GM21529 (cell line): Measurements from ENCODE around the gene ANKFN1.
"Not testable (repeated sequence)": the region's sequence is repeated elsewhere in the genome, so short reads cannot be mapped to it uniquely, and the experiment has no call there.

Experiments used
- ATAC-seq: cut with Tn5 transposase; IDR thresholded peaks from one replicate; pipeline ENCODE4 v1.9.1; 2021; ENCODE audit not compliant: unreplicated experiment

The ANKFN1 gene

GRCh38 chr17:56322991-56323390, 169.7 kb downstream of the ANKFN1 start:
- no peak for ATAC-seq

DNA sequence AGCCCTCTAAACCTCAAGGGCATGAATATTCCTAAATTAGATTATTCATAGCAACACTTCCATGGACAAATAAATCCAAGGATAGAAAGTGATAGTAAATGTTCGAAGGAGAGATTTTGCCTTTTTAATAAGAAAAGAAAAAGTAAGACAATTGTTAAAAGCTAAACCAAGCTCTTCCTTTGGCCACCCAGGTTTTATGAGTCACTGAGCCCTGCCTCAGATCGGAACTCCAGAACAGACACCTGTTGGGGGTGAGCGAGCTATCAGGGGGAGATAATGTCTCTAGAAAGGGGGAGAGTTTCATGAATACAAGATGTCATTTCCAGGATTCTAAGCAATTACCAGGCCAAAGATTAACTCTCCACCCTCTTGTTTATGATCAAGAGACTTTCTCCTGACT, 171.4 kb downstream of the ANKFN1 start:
- ATAC-seq: no peak

GRCh38 chr17:56325313-56326000, 172.2 kb downstream of the ANKFN1 start:
- ATAC-seq: no peak

GRCh38 chr17:56326001-56326359, 172.7 kb downstream of the ANKFN1 start:
- ATAC-seq: no peak

DNA sequence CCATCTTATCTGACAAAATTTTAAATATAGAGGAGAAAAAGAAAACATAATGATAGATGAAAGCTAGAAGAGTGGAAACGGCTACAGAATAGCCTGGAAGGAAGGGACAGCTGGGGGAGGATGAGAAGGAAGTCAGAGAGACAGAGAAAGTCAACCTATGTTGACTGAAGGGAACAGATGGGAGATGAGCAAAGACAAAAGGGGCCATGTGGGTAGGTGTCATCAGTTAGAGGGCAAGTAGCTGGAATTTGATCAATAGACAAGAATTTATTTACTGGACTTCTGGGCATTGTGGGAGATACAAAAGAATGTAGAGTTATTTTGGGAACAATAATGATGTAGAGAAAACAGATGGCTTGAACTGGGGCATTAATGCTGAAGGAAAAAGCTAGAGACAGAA, 194.4 kb downstream of the ANKFN1 start:
- ATAC-seq: no peak

DNA sequence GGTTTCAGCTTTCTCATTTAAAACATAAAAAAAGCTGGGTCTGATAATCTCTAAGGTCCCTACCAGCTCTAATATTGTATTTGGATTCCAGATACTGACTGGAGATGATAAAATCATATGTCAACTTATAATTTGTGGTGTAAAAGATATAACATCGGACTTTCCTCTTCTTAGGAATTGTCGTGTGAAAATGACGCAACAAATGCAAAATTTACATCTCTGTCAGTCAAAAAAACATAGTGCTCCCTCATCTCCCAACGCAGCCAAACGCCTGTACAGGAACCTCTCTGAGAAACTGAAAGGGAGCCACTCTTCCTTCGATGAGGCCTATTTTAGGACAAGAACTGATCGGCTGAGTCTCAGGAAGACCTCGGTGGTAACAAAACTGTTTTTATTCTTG, 197.3 kb downstream of the ANKFN1 start:
- no peak for ATAC-seq

DNA sequence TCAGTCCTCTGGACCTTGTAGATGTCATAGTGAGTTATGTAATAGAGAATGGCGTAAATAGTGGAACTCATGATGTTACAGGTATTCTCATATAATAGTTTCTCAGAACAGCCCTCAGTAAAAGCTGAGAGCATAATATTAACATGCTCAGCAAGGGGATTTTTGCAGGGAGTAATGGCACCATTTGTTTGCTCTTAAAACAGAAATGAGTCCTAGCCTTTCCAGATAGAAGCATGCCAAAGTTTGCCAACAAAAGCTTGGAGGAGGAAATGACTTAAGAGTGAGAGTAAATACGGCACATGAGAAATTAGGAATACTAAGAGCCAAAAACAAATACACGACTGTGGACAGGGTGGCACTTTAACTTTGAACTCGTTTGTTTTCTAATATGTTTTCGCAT, 198.4 kb downstream of the ANKFN1 start:
- ATAC-seq: no peak

- ATAC-seq: no peak
These were observed 205.4 kb downstream of the ANKFN1 start for GRCh38 chr17:56358651-56359050.

- ATAC-seq: no peak
These were observed 206.2 kb downstream of the ANKFN1 start for GRCh38 chr17:56359518-56359917.

DNA sequence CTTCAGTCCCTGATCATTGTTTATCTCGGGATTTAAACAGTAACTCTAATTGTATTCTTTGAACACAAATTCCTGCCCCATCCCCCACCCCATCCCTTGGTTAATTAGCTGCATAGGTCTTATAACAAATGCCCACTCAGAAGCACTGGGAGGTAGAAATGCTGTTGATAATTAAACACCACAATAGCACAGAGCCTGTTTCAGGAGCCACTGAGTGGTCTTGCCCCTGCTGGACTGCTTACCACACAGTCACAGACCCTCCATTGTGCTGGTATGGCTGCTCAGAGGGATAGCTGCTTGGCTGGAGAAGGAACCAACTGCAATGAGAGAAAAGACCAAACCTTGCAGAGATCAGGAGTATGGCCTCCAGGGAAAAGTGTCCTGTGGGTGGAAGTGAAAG, 214.1 kb downstream of the ANKFN1 start:
- no peak for ATAC-seq

DNA sequence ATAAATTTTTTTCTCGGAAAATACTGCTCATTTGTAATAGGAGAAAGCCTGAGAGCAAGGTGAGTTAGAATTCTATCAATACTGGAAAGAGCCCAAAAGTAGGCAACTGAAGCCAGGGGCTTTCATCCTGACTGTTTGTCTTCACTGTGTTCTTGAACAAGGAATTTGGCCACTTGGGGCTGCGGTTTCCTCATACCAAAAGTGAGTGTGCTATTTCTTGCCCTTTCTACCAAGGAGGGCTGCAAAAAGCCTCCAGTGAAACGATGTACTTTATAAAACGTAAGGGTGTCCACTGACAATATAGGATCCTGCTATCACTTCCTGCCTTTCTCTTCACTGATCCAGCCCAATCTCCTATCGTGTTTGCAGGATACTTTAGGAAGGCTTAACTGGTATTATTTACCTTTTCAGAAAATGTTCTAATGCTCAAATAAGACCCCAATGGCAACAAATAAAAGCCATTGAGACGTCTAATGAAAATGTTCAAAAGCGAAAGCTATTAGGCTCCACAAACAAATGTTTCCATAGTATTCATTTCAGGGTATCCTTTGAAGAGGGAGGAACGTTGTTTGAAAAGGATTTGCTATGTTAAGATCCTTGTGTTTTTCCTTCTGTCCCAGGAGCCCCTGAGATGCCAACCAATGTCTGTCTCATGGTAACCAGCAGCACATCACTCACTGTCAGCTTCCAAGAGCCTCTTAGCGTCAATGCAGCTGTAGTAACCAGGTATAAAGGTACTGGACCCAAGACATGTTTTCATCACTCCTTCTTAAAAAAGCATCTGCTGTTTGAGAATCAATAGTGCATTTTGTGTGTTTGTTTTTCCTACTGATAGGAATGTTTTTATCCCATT, 220.9 kb downstream of the ANKFN1 start:
- no peak for ATAC-seq

- ATAC-seq: no peak
These were observed 236.1 kb downstream of the ANKFN1 start for GRCh38 chr17:56389356-56389755.

GRCh38 chr17:56392321-56392720, 239.0 kb downstream of the ANKFN1 start:
- ATAC-seq: no peak

GRCh38 chr17:56393156-56393555, 239.9 kb downstream of the ANKFN1 start:
- no peak for ATAC-seq

- ATAC-seq: no peak
These were observed 242.5 kb downstream of the ANKFN1 start for GRCh38 chr17:56395787-56396186.

GRCh38 chr17:56407086-56407485, 253.8 kb downstream of the ANKFN1 start:
- no peak for ATAC-seq

DNA sequence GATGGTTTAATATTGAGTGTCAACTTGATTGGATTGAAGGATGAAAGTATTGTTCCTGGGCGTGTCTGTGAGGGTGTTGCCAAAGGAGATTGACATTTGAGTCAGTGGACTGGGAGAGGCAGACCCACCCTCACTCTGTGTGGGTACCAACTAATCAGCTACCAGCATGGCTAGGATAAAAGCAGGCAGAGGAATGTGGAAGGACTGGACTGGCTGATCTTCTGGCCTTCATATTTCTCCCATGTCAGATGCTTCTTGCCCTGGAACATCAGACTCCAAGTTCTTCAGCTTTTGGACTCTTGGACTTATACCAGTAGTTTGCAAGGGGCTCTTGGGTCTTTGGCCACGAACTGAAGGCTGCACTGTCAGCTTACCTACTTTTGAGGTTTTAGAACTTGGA, 259.1 kb downstream of the ANKFN1 start:
- not testable (repeated sequence) for ATAC-seq

- ATAC-seq: no peak
These were observed 263.5 kb downstream of the ANKFN1 start for GRCh38 chr17:56416682-56417351.

GRCh38 chr17:56424005-56424404, 270.7 kb downstream of the ANKFN1 start:
- ATAC-seq: no peak

DNA sequence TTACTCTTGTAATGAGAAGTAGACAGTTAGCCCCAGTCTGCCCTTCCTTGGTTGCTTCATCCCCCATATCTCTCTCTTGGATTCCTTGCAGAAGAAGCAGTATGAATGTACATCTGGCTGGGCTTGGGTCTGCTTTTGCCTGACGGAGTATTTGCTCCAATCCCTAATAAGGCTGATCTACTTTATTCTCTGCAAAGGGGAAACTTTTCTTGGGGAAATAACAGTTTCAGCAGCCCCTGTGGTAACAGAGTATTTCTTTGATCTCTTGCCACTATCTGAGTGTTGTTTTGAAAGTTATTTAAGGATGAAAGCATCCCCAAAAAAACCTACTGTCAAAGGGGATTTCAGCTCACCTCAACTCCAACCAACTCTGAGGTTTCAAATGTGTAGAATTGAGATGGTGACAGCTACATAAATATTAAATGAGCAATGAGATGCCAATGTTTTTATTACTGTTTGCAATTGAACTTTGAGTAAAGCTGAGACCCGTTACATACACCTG, 271.3 kb downstream of the ANKFN1 start:
- ATAC-seq: no peak

GRCh38 chr17:56425483-56425882, 272.2 kb downstream of the ANKFN1 start:
- no peak for ATAC-seq

- ATAC-seq: no peak
These were observed 273.6 kb downstream of the ANKFN1 start for GRCh38 chr17:56426901-56427300.
